Neural cell (in vitro differentiated cells): ENCODE data around the gene KMT2B. TPM values are rescaled to one million over a fixed set of nuclear protein-coding genes. Genes with fewer than 3 reads are reported as not detected.

Experiments used
- H2AFZ ChIP-seq: fragments of 200-600, 300-800 bp; sonication (generic), shearing (Covaris generic); 2 replicates; pipeline ENCODE4 v1.6.0; 2014; ENCODE audit warnings: low read depth, mild to moderate bottlenecking, antibody characterized with exemption, low read length, moderate library complexity
- H3F3A ChIP-seq: fragments of 200-600 bp; shearing (Covaris generic); 2 replicates; pipeline ENCODE4 v1.6.1; 2016; ENCODE audit warnings: mild to moderate bottlenecking, moderate library complexity, mixed read lengths, antibody characterized with exemption, low read length; ENCODE audit not compliant: insufficient read depth, poor library complexity, severe bottlenecking
- H3K27ac ChIP-seq: fragments of 200-600, 300-800 bp; sonication (generic), shearing (Covaris generic); 2 replicates; pipeline ENCODE4 v1.5.1; 2014; ENCODE audit warnings: mild to moderate bottlenecking, low read length, moderate library complexity
- H3K27me3 ChIP-seq: fragments of 300-800, 200-600 bp; sonication (generic), shearing (Covaris generic); 2 replicates; pipeline ENCODE4 v1.6.0; 2014; ENCODE audit warnings: mild to moderate bottlenecking, low read depth, low read length, moderate library complexity; ENCODE audit not compliant: insufficient read depth
- H3K36me3 ChIP-seq: fragments of 300-800, 200-600 bp; sonication (generic), shearing (Covaris generic); 2 replicates; pipeline ENCODE4 v1.5.1; 2014; ENCODE audit warnings: mild to moderate bottlenecking, antibody characterized with exemption, low read length, moderate library complexity; ENCODE audit not compliant: insufficient read depth
- H3K4me2 ChIP-seq: fragments of 300-800, 200-600 bp; sonication (generic), shearing (Covaris generic); 2 replicates; pipeline ENCODE4 v1.6.0; 2014; ENCODE audit warnings: mild to moderate bottlenecking, low read length
- H3K4me3 ChIP-seq: fragments of 300-800, 200-600 bp; sonication (generic), shearing (Covaris generic); 2 replicates; pipeline ENCODE4 v1.5.1; 2014; ENCODE audit warnings: mild to moderate bottlenecking, low read length, moderate library complexity
- H3K79me2 ChIP-seq: fragments of 200-600 bp; shearing (Covaris generic); replicated peaks from 2 replicates; pipeline ENCODE4 v1.6.0; 2014; ENCODE audit warnings: mild to moderate bottlenecking, low read length, moderate library complexity; ENCODE audit not compliant: insufficient read depth
- H3K9ac ChIP-seq: fragments of 300-800, 200-600 bp; sonication (generic), shearing (Covaris generic); 2 replicates; pipeline ENCODE4 v1.6.1; 2016; ENCODE audit warnings: mild to moderate bottlenecking, low read length, mixed read lengths
- H3K9me2 ChIP-seq: fragments of 200-600 bp; shearing (Covaris generic); 2 replicates; pipeline ENCODE4 v1.6.1; 2016; ENCODE audit warnings: mild to moderate bottlenecking, low read length, mixed read lengths; ENCODE audit not compliant: insufficient read depth
- H3K9me3 ChIP-seq: fragments of 200-600, 300-800 bp; sonication (generic), shearing (Covaris generic); 2 replicates; pipeline ENCODE4 v1.6.1; 2016; ENCODE audit warnings: mild to moderate bottlenecking, mixed run types, low read length, moderate library complexity, mixed read lengths
- H4K20me1 ChIP-seq: fragments of 200-600 bp; shearing (Covaris generic); 2 replicates; pipeline ENCODE4 v1.6.1; 2016; ENCODE audit warnings: mild to moderate bottlenecking, mixed run types; ENCODE audit not compliant: insufficient read depth
- EP300 ChIP-seq: fragments of 450-650 bp; conservative IDR thresholded peaks from 2 replicates; pipeline ENCODE4 v1.6.1; 2014; ENCODE audit warnings: antibody characterized with exemption, mild to moderate bottlenecking, moderate library complexity; ENCODE audit not compliant: poor library complexity, severe bottlenecking
- EZH2 ChIP-seq: fragments of 200-600, 300-800 bp; shearing (Covaris generic), sonication (generic); IDR thresholded peaks from 2 replicates; pipeline ENCODE4 v1.6.1; 2014; ENCODE audit warnings: antibody characterized with exemption, low read length, borderline replicate concordance, mild to moderate bottlenecking; ENCODE audit not compliant: insufficient read depth, poor library complexity, severe bottlenecking
- MXI1 ChIP-seq: fragments of 450-650 bp; conservative IDR thresholded peaks from 2 replicates; pipeline ENCODE4 v1.6.1; 2014; ENCODE audit warnings: antibody characterized with exemption, mild to moderate bottlenecking; ENCODE audit not compliant: poor library complexity, severe bottlenecking
- POLR2AphosphoS5 ChIP-seq: IDR thresholded peaks from 2 replicates; pipeline ENCODE4 v1.6.1; 2012
- RAD21 ChIP-seq: fragments of 450-650 bp; conservative IDR thresholded peaks from 2 replicates; pipeline ENCODE4 v1.6.1; 2014; ENCODE audit warnings: antibody characterized with exemption, mild to moderate bottlenecking, moderate library complexity
- SMC3 ChIP-seq: fragments of 450-650 bp; conservative IDR thresholded peaks from 2 replicates; pipeline ENCODE4 v1.6.1; 2014; ENCODE audit warnings: antibody characterized with exemption, mild to moderate bottlenecking, moderate library complexity; ENCODE audit not compliant: poor library complexity
- TAF1 ChIP-seq: IDR thresholded peaks from 2 replicates; pipeline ENCODE4 v1.6.1; 2012; ENCODE audit warnings: low read depth
- polyA plus RNA-seq: library from polyadenylated mRNA; depleted of rRNA; stranded (reverse); fragments of >200 nt; gene quantifications from 2 replicates; pipeline ENCODE4 v1.2.3, GENCODE V29; 2014
- TF ChIP-seq, protein P1 (sequence below): IDR thresholded peaks from 2 replicates; pipeline ENCODE4 v1.6.1; 2012; ENCODE audit warnings: borderline replicate concordance
- TF ChIP-seq, protein P2 (sequence below): fragments of 450-650 bp; IDR thresholded peaks from 2 replicates; pipeline ENCODE4 v1.5.1; 2014; ENCODE audit warnings: antibody characterized with exemption, mild to moderate bottlenecking, moderate library complexity; ENCODE audit not compliant: poor library complexity, severe bottlenecking

KMT2B gene
- polyA plus RNA-seq, 1 donor from 2014 or later = 15.8 TPM

DNA sequence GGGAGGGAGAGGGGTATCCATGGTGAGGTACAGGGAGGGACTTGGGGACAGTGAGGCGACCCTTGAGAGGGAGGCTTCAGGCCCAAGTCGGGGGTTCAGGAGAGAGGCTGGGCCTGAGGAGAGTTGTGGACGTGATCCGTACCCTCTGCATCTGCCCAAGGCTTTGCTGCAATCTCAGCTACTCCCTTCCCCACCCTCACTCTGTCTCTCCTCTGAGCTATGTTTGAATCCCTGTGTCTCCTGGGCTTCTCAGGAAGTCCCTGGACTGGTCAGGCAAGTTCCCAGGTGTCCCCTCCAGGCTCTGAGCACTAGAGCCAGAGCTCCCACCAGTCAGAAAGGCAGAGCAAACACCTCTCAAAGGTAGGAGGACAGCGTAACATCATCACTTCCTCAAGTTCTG is 32.4 kb downstream of the KMT2B start:
- H3K9me3 ChIP-seq = no peaks in the 10 kb centered on the region
- TF ChIP-seq EZH2 (no peak), EP300 (no peak), MXI1 (no peak), RAD21 (no peak), SMC3 (no peak), TAF1 (no peak), POLR2AphosphoS5 (no peak)
- TF ChIP-seq, protein P1, sequence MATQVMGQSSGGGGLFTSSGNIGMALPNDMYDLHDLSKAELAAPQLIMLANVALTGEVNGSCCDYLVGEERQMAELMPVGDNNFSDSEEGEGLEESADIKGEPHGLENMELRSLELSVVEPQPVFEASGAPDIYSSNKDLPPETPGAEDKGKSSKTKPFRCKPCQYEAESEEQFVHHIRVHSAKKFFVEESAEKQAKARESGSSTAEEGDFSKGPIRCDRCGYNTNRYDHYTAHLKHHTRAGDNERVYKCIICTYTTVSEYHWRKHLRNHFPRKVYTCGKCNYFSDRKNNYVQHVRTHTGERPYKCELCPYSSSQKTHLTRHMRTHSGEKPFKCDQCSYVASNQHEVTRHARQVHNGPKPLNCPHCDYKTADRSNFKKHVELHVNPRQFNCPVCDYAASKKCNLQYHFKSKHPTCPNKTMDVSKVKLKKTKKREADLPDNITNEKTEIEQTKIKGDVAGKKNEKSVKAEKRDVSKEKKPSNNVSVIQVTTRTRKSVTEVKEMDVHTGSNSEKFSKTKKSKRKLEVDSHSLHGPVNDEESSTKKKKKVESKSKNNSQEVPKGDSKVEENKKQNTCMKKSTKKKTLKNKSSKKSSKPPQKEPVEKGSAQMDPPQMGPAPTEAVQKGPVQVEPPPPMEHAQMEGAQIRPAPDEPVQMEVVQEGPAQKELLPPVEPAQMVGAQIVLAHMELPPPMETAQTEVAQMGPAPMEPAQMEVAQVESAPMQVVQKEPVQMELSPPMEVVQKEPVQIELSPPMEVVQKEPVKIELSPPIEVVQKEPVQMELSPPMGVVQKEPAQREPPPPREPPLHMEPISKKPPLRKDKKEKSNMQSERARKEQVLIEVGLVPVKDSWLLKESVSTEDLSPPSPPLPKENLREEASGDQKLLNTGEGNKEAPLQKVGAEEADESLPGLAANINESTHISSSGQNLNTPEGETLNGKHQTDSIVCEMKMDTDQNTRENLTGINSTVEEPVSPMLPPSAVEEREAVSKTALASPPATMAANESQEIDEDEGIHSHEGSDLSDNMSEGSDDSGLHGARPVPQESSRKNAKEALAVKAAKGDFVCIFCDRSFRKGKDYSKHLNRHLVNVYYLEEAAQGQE = no peak
- TF ChIP-seq, protein P2, sequence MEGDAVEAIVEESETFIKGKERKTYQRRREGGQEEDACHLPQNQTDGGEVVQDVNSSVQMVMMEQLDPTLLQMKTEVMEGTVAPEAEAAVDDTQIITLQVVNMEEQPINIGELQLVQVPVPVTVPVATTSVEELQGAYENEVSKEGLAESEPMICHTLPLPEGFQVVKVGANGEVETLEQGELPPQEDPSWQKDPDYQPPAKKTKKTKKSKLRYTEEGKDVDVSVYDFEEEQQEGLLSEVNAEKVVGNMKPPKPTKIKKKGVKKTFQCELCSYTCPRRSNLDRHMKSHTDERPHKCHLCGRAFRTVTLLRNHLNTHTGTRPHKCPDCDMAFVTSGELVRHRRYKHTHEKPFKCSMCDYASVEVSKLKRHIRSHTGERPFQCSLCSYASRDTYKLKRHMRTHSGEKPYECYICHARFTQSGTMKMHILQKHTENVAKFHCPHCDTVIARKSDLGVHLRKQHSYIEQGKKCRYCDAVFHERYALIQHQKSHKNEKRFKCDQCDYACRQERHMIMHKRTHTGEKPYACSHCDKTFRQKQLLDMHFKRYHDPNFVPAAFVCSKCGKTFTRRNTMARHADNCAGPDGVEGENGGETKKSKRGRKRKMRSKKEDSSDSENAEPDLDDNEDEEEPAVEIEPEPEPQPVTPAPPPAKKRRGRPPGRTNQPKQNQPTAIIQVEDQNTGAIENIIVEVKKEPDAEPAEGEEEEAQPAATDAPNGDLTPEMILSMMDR = no peak
- peaks cover 22% of the 10 kb centered on the region for H3K79me2 ChIP-seq
- no peaks in the 10 kb centered on the region for H3K9me2 ChIP-seq
- H2AFZ ChIP-seq = no peak overlapping the region
- no peak overlapping the region for H3K27ac ChIP-seq
- no peak overlapping the region for H3K4me3 ChIP-seq
- no peaks in the 10 kb centered on the region for H4K20me1 ChIP-seq
- no peak overlapping the region for H3K4me2 ChIP-seq
- no peaks in the 10 kb centered on the region for H3K27me3 ChIP-seq
- H3K36me3 ChIP-seq = peaks cover 8% of the 10 kb centered on the region
- H3F3A ChIP-seq = no peaks in the 10 kb centered on the region
- H3K9ac ChIP-seq = no peak overlapping the region

DNA sequence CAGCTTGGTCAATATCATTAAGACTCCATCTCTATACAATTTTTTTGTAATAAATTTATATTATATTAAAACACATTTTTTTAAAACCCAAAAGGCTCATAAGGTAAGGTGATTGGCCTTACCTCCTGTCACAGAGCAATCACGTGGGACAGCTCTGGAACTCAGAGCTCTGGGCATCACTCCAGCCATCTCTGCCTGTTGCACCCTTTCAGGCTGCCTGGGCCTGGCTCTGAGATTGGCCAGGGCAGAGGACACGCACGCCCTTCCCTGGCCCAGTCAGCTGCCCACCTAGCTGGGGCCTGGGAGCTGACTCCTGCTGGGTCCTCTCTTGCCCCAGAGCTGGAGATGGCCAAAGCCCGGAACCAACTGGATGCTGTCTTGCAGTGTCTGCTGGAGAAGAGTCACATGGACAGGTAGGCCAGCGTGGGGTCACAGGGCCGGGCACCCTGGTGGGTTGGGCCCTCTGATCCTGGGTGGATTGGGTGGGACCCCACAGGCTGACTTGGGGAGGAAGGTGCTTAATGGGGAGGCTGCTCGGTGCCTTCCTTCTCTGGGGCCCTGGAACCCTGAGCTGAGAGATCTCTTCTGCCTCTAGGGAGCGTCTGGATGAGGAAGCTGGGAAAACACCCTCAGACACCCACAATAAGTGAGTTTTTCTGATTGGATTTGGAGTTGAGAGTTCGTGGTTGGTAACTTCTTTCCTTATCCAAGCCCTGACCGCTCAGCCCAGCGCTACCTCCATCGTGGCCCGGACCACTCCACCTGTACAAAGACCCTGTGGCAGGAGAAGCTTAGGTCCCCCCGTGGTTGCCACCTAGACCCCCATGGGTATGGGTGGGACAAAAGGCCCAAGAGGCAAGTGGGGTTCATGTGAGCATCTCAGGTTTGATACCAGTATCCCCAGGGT is 34.3 kb downstream of the KMT2B start:
- Histone ChIP-seq H3K79me2 (peaks cover 8% of the 10 kb centered on the region), H3K36me3 (peaks cover 8% of the 10 kb centered on the region), H3F3A (no peaks in the 10 kb centered on the region), H3K27ac (no peak overlapping the region), H3K9me2 (no peaks in the 10 kb centered on the region), H4K20me1 (no peaks in the 10 kb centered on the region), H3K4me3 (no peak overlapping the region), H3K9me3 (no peaks in the 10 kb centered on the region), H3K4me2 (no peak overlapping the region), H3K9ac (no peak overlapping the region), H3K27me3 (no peaks in the 10 kb centered on the region), H2AFZ (no peak overlapping the region)
- TF ChIP-seq MXI1 (no peak), EZH2 (no peak), SMC3 (no peak), EP300 (no peak), TAF1 (no peak), POLR2AphosphoS5 (no peak), RAD21 (no peak)
- TF ChIP-seq, protein P2 = no peak
- TF ChIP-seq, protein P1 = no peak
